DMS 273 treated with DMSO at 0.1 percent for 48 hours (cell line): ENCODE results near the gene GAPVD1.
"Not testable (repeated sequence)": the region's sequence is repeated elsewhere in the genome, so short reads cannot be mapped to it uniquely, and the experiment has no call there.

ENCODE experiments used
- DNase-seq: peaks from one replicate; lab custom pipeline; 2025; lab: John Stamatoyannopoulos, UW

The GAPVD1 gene

GRCh38 chr9:125261501-125262293 is at the start of gene GAPVD1:
GAPVD1 (plus strand) TSS chr9:125261826; CDS start chr9:125298922, 37,096 bp downstream.
- DNase-seq = peak; percentile 73

- no peak for DNase-seq
Measured at GRCh38 chr9:125214186-125214585, 47.4 kb upstream of the GAPVD1 start.

GRCh38 chr9:125218621-125219020 is 43.0 kb upstream of the GAPVD1 start:
- DNase-seq = no peak

- not testable (repeated sequence) for DNase-seq
Measured at GRCh38 chr9:125224858-125225257, 36.8 kb upstream of the GAPVD1 start.

- DNase-seq = no peak
Measured at GRCh38 chr9:125227761-125228160, 33.9 kb upstream of the GAPVD1 start.

- DNase-seq = no peak
Measured at GRCh38 chr9:125233678-125234077, 27.9 kb upstream of the GAPVD1 start.

GRCh38 chr9:125234099-125234498 is 27.5 kb upstream of the GAPVD1 start:
- DNase-seq = not testable (repeated sequence)

GRCh38 chr9:125235804-125236519 is 25.7 kb upstream of the GAPVD1 start:
- no peak for DNase-seq

- not testable (repeated sequence) for DNase-seq
Measured at GRCh38 chr9:125236520-125237159, 25.0 kb upstream of the GAPVD1 start.

GRCh38 chr9:125238127-125238914 is 23.3 kb upstream of the GAPVD1 start:
- DNase-seq = no peak

GRCh38 chr9:125238915-125239446 is 22.6 kb upstream of the GAPVD1 start:
- DNase-seq = no peak

- DNase-seq = no peak
Measured at GRCh38 chr9:125239631-125240597, 21.7 kb upstream of the GAPVD1 start.

- DNase-seq = no peak
Measured at GRCh38 chr9:125240649-125240999, 21.0 kb upstream of the GAPVD1 start.

- peak; percentile 98 for DNase-seq
Measured at GRCh38 chr9:125241000-125241862, 20.4 kb upstream of the GAPVD1 start, which contains the start of gene HSPA5. HSPA5 (minus strand) TSS chr9:125241343; CDS start chr9:125241126, 217 bp downstream.

- DNase-seq = no peak
Measured at GRCh38 chr9:125241863-125242739, 19.5 kb upstream of the GAPVD1 start.

- DNase-seq = no peak
Measured at GRCh38 chr9:125243792-125244260, 17.8 kb upstream of the GAPVD1 start.

- no peak for DNase-seq
Measured at GRCh38 chr9:125246261-125246667, 15.4 kb upstream of the GAPVD1 start.

- no peak for DNase-seq
Measured at GRCh38 chr9:125254231-125254630, 7.4 kb upstream of the GAPVD1 start.
